OCI-LY3 (cell line): ENCODE data around the gene SLC35A3.
"Not testable (repeated sequence)": the region's sequence is repeated elsewhere in the genome, so short reads cannot be mapped to it uniquely, and the experiment has no call there.

ENCODE experiments used
- H2AFZ ChIP-seq: fragments of 200-600, 300-600 bp; shearing (Covaris generic); 2 replicates; pipeline ENCODE4 v1.6.0; 2014; ENCODE audit warnings: antibody characterized with exemption, low read depth, low read length
- H3K27ac ChIP-seq: fragments of 200-600, 300-600 bp; sonication (generic); 2 replicates; pipeline ENCODE4 v1.5.1; 2014; ENCODE audit warnings: mild to moderate bottlenecking, low read length, moderate library complexity, mixed read lengths
- H3K27me3 ChIP-seq: fragments of 200-600, 300-600 bp; sonication (generic); 2 replicates; pipeline ENCODE4 v1.6.1; 2014; ENCODE audit warnings: low read depth, low read length, mixed read lengths
- H3K36me3 ChIP-seq: fragments of 200-600, 300-600 bp; sonication (generic); replicated peaks from 2 replicates; pipeline ENCODE3; 2014; ENCODE audit warnings: low read depth, low read length, mixed read lengths
- H3K4me1 ChIP-seq: fragments of 300-600, 200-600 bp; sonication (generic); 2 replicates; pipeline ENCODE4 v1.6.1; 2014; ENCODE audit warnings: low read length, mixed read lengths
- H3K4me2 ChIP-seq: fragments of 200-600, 300-600 bp; sonication (generic); 2 replicates; pipeline ENCODE4 v1.6.1; 2014; ENCODE audit warnings: low read length, mixed read lengths
- H3K4me3 ChIP-seq: fragments of 300-600, 200-600 bp; sonication (generic); 2 replicates; pipeline ENCODE4 v1.5.1; 2014; ENCODE audit warnings: antibody characterized with exemption, mild to moderate bottlenecking, low read length, moderate library complexity
- H3K79me2 ChIP-seq: fragments of 300-600, 200-600 bp; shearing (Covaris generic); 2 replicates; pipeline ENCODE4 v1.6.1; 2014; ENCODE audit warnings: mild to moderate bottlenecking, low read length, mixed read lengths
- H3K9ac ChIP-seq: fragments of 300-600, 200-600 bp; shearing (Covaris generic); 2 replicates; pipeline ENCODE4 v1.6.0; 2014; ENCODE audit warnings: mild to moderate bottlenecking, low read length, moderate library complexity
- H3K9me3 ChIP-seq: fragments of 200-600, 300-600 bp; shearing (Covaris generic); 2 replicates; pipeline ENCODE4 v1.6.1; 2014; ENCODE audit warnings: low read length, mixed read lengths; ENCODE audit not compliant: insufficient read depth
- H4K20me1 ChIP-seq: fragments of 200-600, 300-600 bp; sonication (generic); 2 replicates; pipeline ENCODE4 v1.6.1; 2016; ENCODE audit warnings: low read length, mixed read lengths; ENCODE audit not compliant: insufficient read depth
- EZH2phosphoT487 ChIP-seq: fragments of 200-600 bp; shearing (Covaris generic); IDR thresholded peaks from 2 replicates; pipeline ENCODE4 v1.6.1; 2018; ENCODE audit warnings: antibody characterized with exemption, mixed run types, low read depth
- TF ChIP-seq, protein P1 (sequence below): fragments of 200-600, 300-600 bp; sonication (generic); IDR thresholded peaks from 2 replicates; pipeline ENCODE4 v1.5.1; 2014; ENCODE audit warnings: antibody characterized with exemption, low read length, low read depth

Gene SLC35A3

GRCh38 chr1:99965646-99966375 lies 4.0 kb upstream of the SLC35A3 start:
- no peaks in the 10 kb centered on the region for H3K9me3 ChIP-seq
- TF ChIP-seq EZH2phosphoT487: no peak
- TF ChIP-seq, protein P1, sequence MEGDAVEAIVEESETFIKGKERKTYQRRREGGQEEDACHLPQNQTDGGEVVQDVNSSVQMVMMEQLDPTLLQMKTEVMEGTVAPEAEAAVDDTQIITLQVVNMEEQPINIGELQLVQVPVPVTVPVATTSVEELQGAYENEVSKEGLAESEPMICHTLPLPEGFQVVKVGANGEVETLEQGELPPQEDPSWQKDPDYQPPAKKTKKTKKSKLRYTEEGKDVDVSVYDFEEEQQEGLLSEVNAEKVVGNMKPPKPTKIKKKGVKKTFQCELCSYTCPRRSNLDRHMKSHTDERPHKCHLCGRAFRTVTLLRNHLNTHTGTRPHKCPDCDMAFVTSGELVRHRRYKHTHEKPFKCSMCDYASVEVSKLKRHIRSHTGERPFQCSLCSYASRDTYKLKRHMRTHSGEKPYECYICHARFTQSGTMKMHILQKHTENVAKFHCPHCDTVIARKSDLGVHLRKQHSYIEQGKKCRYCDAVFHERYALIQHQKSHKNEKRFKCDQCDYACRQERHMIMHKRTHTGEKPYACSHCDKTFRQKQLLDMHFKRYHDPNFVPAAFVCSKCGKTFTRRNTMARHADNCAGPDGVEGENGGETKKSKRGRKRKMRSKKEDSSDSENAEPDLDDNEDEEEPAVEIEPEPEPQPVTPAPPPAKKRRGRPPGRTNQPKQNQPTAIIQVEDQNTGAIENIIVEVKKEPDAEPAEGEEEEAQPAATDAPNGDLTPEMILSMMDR: no peak
- H3K4me3 ChIP-seq: no peak overlapping the region
- no peak overlapping the region for H2AFZ ChIP-seq
- no peak overlapping the region for H3K27ac ChIP-seq
- H3K79me2 ChIP-seq: peaks cover 5% of the 10 kb centered on the region
- no peaks in the 10 kb centered on the region for H3K27me3 ChIP-seq
- no peaks in the 10 kb centered on the region for H4K20me1 ChIP-seq
- H3K4me2 ChIP-seq: no peak overlapping the region
- peaks cover 7% of the 10 kb centered on the region; the same call in 1 of the 2 replicates for H3K4me1 ChIP-seq
- H3K36me3 ChIP-seq: no peaks in the 10 kb centered on the region
- no peak overlapping the region for H3K9ac ChIP-seq

GRCh38 chr1:99968214-99968613 lies 1.6 kb upstream of the SLC35A3 start:
- H3K9me3 ChIP-seq: no peaks in the 10 kb centered on the region
- TF ChIP-seq, protein P1: no peak
- no peak for TF ChIP-seq EZH2phosphoT487
- no peak overlapping the region for H2AFZ ChIP-seq
- H3K9ac ChIP-seq: no peak overlapping the region
- no peak overlapping the region for H3K4me3 ChIP-seq
- H3K4me2 ChIP-seq: no peak overlapping the region
- H3K27ac ChIP-seq: no peak overlapping the region
- H3K4me1 ChIP-seq: peaks cover 9% of the 10 kb centered on the region; the same call in 1 of the 2 replicates
- no peaks in the 10 kb centered on the region for H3K36me3 ChIP-seq
- H3K27me3 ChIP-seq: no peaks in the 10 kb centered on the region
- H4K20me1 ChIP-seq: no peaks in the 10 kb centered on the region
- H3K79me2 ChIP-seq: peaks cover 10% of the 10 kb centered on the region

DNA sequence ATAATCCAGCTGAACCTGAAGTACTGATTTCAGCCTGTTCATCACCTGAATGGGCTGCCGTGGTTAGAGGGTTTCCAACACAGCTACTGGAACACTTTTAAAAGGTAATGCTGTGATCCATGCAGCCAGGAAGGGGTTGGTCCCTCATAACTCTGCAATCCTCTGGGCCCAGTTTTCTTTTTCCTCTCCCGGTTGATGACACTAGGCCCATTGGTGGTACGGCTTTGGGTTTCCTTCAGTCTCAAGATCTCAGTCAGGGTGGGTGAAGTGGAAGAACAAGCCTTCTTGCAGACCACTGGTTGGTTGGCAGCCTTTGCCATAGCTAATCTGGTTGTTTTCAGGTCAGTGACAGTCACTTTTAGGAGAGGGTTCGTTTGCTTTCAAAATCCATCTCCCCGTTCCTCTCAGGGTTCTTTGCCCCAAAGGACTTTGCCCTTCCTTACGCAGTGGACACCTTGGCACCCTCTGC lies 502 bp upstream of the SLC35A3 start:
- Histone ChIP-seq H3K27ac (peak overlapping the region; percentile 33; the same call in 1 of the 2 replicates), H3K9me3 (no peaks in the 10 kb centered on the region), H3K79me2 (peaks cover 10% of the 10 kb centered on the region), H2AFZ (peak overlapping the region; percentile 96), H3K4me1 (peaks cover 9% of the 10 kb centered on the region; the same call in 1 of the 2 replicates), H3K9ac (peak overlapping the region; percentile 75), H3K36me3 (no peaks in the 10 kb centered on the region), H3K4me3 (peak overlapping the region; percentile 98), H3K4me2 (peak overlapping the region; percentile 79), H3K27me3 (no peaks in the 10 kb centered on the region), H4K20me1 (no peaks in the 10 kb centered on the region)
- TF ChIP-seq EZH2phosphoT487: no peak
- TF ChIP-seq, protein P1: no peak

- no peaks in the 10 kb centered on the region for H3K9me3 ChIP-seq
- peak overlapping the region; percentile 67 for H3K4me2 ChIP-seq
- peak overlapping the region; percentile 98 for H3K4me3 ChIP-seq
- 0 out of 2 replicates have a peak overlapping the region, but pooled peaks have one; percentile 96 for H2AFZ ChIP-seq
- TF ChIP-seq EZH2phosphoT487: no peak
- TF ChIP-seq, protein P1: no peak
- H3K9ac ChIP-seq: peak overlapping the region; percentile 75
- peaks cover 10% of the 10 kb centered on the region for H3K79me2 ChIP-seq
- no peaks in the 10 kb centered on the region for H3K27me3 ChIP-seq
- H3K27ac ChIP-seq: no peak overlapping the region
- peaks cover 9% of the 10 kb centered on the region; the same call in 1 of the 2 replicates for H3K4me1 ChIP-seq
- H3K36me3 ChIP-seq: no peaks in the 10 kb centered on the region
- H4K20me1 ChIP-seq: no peaks in the 10 kb centered on the region
Observed at GRCh38 chr1:99970713-99971255, 988 bp downstream of the SLC35A3 start.

DNA sequence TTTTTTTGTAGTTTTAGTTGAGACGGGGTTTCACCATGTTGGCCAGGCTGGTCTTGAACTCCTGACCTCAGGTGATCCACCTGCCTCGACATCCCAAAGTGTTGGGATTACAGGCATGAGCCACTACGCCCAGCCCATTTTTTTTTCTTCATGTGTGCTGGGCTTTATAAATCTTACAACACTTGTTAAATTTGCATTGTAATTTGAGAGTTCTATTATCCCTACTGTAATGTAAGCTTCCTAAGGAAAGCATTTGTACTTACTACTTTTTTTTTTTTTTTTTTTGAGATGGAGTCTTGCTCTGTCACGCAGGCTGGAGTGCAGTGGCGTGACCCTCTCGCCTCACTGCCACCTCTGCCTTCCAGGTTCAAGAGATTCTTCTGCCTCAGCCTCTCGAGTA lies 2.3 kb downstream of the SLC35A3 start:
- H3K4me1 ChIP-seq, H3K36me3 ChIP-seq, H3K9me3 ChIP-seq, H3K27ac ChIP-seq, H3K4me2 ChIP-seq, H3K4me3 ChIP-seq, H3K27me3 ChIP-seq, H3K9ac ChIP-seq, H4K20me1 ChIP-seq, H2AFZ ChIP-seq: not testable (repeated sequence)
- H3K79me2 ChIP-seq: peaks cover 10% of the 10 kb centered on the region
